HCEC 1CT (cell line): ENCODE measurements around the gene PTGS1.
"Not testable (repeated sequence)": the region's sequence is repeated elsewhere in the genome, so short reads cannot be mapped to it uniquely, and the experiment has no call there.

Experiments
- DNase-seq: peaks from one replicate; pipeline ENCODE4 v3.0.0-alpha.2; 2017

Gene PTGS1

DNA sequence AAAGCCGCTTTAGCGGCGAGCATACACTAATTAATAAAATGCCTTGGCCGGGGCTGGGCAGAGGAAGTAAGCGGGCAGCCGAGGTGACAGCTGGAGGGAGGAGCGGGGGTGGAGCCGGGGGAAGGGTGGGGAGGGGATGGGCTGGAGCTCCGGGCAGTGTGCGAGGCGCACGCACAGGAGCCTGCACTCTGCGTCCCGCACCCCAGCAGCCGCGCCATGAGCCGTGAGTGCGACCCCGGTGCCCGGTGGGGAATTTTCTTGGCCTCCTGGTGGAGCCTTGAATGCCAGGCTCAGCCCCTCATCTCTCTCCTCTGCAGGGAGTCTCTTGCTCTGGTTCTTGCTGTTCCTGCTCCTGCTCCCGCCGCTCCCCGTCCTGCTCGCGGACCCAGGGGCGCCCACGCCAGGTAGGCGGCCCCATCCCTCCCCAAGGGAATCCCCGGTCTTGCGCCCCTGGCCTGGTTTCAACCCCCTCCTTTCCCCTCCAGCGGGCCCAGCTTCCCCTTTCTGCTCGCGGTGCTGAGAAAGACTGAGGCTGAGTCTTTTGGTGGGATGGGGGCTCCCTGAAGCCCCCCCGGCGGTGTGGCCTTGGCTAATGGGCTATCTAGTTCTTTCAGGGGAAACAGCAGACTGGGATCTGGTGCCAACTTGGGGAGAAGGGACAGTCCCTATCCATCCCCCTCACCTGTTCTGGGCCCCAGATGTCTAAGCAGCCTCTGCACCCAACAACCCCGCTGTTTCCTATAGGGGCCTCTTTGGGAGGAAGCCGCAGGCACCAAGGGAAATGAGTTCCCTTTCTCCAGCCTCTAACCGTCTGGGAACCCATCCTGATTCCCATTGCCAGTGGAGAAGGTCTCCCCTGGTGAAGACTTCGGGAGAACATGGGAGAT, at the start of gene PTGS1:
PTGS1 (plus strand) TSS at position 156 of the 887 bp plus-strand sequence; CDS start at position 217, 61 bp downstream.
- DNase-seq, result peak; percentile 53

DNA sequence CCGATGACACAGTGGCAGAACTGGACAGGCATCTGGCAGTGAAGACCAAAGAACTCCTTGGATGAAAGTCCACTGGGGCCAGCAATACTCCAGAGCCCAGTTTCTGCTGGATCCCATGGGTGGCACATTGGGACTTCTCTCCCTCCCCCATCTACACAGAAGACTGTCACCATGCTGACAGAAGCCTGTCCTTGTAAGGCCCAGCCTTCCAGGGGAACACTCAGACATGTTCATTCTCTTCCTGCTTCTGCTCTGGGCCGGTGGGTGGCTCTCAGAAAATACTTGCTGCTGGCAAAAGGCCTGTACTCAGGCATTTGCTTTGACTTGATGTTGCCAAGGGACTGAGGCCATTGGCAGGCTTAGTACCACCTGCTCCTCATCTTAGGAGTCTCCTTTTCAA, 48.3 kb upstream of the PTGS1 start:
- no peak for DNase-seq

DNA sequence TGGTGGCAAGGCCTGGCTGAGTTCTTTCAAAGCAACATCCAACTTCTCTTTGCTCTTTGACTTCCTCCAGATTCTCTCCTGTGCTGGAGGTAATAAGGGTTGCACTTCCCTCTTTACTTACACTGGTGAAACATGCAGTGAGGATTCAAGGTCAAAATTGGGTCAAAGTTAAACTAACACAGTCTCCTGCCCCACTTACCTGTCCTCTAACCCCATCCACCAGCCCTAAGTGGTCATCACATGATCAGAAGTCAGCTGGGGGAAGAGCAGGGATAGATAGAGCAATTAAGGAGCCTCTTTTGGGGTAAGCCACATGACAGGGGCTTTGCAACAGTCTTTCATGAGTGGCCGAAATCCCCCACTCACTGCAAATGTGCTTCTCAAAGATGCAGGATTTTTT, 46.2 kb upstream of the PTGS1 start:
- not testable (repeated sequence) for DNase-seq

DNA sequence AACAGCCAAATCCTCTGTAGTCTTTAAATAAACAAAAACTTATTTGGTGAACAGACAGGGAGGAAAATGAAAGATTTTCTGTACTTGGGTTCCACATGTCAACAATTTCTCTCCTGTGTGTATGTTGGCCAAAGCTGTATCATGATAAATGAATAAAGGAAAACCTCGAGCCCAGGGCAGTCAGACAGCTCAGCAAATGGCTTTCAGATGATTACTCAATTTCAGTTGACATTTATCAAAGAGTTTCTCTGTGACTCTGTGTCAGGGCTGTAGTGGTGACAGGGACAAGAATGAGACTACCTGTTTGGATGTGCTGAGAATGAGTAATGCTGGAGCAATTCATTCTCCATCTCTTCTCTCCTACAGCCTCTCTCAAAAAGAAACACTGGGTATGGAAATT, 45.7 kb upstream of the PTGS1 start:
- peak; percentile 38 for DNase-seq

GRCh38 chr9:122327175-122327574, 43.6 kb upstream of the PTGS1 start:
- no peak for DNase-seq

DNA sequence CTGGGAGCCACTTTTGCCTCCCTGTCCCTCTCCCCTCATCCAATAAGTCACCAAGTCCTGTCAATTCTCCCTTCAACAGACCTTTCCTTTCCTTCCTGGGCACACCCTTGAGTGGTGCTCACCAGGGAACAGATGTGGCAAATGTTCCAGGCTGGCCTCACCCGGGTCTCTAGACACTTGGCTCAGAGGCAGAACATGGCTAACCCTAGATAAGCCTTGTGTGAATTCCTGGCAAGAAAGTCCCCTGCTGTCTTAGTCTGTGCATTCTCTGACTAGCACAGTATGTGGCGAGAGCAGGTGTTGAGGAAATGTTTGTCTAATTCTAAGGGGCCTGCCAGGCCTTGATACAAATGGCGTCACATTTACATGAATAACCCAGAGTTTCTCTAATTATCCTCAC, 41.2 kb upstream of the PTGS1 start:
- no peak for DNase-seq

GRCh38 chr9:122330466-122330865, 40.4 kb upstream of the PTGS1 start:
- DNase-seq, result not testable (repeated sequence)

DNA sequence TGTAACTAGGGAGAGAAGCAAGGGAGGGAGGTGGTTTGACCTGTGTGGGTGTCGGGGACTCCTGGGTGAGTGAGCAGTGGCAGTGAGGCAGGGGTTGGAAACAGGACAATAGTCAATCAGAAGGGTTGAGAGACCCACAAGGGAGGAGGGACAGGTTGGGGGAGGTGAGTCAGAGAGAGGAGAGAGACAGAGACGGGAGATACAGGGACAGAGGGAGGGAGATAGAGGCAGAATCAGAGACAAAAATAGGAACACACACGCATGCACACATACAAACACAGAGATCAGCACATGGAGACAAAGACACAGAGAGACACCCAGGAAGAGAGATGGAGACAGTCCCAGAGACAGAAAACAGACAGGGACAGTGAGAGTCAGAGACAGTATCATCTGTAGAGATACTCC, 39.3 kb upstream of the PTGS1 start:
- DNase-seq, result no peak

GRCh38 chr9:122332083-122332482, 38.7 kb upstream of the PTGS1 start:
- no peak for DNase-seq

DNA sequence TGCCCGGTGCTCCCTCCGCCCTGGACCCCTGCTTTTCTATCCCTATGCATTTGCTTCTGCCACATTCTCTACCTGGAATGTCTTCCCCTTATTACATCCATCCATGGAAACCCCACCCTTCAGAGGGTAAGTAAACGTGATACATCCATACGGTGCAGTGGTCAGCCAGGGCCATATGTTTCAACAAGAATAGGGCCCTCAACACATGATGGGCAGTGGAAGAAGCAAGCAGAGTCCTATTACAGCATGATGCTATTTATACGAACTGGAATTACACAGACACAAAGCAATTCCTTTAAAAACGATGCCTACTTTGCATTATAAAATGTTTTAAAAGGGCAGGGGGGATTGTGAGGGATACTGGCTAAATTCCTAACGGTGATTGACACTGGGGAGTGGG, 38.2 kb upstream of the PTGS1 start:
- no peak for DNase-seq

- DNase-seq, result no peak
These were observed 37.5 kb upstream of the PTGS1 start for GRCh38 chr9:122333169-122333808.

DNA sequence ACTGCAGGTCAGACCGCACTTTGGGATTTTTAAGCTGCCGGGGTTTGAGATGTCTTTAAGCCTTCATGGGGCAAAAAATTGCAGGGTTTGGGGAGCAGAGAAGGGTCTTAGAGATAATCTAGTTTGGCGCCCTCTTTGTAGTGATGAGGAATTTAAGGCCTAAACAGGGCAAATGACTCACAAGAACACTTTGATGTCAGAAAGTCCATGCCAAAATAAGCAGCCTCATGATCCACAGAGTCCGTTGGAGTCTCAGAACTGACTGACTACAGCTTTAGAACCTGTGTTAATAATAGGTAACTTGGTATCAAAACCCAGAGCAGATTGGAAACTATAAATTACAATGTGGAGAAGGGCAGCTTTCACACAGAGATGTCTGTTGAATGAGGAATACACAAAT, 35.9 kb upstream of the PTGS1 start:
- peak; percentile 30 for DNase-seq

- no peak for DNase-seq
These were observed 34.6 kb upstream of the PTGS1 start for GRCh38 chr9:122336189-122336588.

- no peak for DNase-seq
These were observed 33.8 kb upstream of the PTGS1 start for GRCh38 chr9:122336866-122337555.

DNA sequence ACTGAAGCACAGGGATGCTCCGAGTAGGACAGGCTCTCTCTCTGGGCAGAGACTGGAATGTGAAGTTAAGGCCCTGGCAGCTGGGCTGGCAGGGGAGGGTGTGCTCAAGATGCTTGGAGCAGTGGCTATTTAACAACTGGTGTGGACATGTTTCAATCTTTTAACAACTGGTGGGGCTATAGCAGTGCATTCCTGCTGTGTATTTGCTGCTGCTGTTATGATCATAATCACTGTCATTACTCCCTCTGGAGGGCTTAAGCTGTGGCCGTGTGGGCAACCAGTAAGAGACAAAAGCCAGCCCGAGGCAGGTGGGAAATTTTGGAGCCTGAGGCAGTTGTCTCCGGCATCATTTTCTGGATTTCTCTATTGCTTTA, 33.3 kb upstream of the PTGS1 start:
- no peak for DNase-seq

DNA sequence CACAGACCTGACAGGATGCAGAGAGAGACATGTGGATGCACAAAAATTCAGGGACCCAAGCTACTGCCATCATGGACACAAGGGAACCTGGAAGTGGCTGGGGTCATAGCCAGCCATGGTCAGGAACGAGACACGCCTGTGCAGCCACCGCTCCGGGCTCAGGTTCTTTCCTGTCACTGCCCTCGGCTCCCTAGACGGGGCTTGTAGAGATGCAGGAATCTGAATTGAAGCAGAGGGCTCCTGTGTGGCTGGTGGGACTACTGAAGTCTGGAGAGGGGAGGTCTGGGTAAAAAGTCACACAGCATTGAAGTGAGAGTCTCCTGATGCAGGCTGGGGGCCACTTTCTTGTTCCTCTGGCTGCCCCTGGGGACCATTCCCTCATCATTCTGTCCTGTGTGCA, 32.3 kb upstream of the PTGS1 start:
- DNase-seq, result no peak

GRCh38 chr9:122338994-122339393, 31.8 kb upstream of the PTGS1 start:
- no peak for DNase-seq

DNA sequence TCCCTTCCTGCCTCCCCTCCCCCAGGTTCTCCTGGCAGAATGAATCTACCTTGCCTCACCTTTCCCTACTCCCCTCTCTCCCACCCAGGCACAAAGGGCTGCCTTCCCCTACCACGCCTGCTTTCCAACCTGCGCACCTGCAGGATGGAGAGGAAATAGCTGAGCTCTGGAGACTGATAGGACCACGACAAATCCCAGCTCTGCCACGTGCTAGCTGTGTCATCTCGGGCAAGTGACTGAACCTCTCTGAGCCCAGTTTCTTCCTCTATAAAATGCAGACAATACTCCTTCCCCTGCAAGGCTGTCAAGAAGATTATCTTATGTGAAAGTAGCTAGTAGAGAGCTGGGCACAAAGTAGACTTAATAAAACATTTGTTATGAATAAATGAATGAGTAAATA, 31.2 kb upstream of the PTGS1 start:
- no peak for DNase-seq

DNA sequence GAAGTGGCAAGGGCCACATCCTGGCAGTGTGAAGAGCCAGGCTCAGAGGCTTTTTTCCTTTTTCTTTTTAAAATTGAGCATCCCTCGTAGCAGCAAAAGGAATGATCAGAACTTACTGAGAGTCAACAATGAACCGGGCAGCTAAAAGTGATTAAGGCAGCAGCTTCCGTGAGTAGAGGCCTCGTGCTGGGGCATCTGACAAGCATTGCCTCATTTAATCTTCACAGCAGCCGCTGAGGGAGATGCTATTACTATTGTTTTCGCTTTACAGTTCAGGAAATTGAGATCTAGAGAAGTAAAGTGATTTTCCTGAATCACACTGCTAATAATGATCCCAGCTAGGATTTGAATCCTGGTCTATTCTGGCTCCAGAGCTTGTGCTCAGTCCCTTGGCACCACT, 30.7 kb upstream of the PTGS1 start:
- DNase-seq, result no peak

DNA sequence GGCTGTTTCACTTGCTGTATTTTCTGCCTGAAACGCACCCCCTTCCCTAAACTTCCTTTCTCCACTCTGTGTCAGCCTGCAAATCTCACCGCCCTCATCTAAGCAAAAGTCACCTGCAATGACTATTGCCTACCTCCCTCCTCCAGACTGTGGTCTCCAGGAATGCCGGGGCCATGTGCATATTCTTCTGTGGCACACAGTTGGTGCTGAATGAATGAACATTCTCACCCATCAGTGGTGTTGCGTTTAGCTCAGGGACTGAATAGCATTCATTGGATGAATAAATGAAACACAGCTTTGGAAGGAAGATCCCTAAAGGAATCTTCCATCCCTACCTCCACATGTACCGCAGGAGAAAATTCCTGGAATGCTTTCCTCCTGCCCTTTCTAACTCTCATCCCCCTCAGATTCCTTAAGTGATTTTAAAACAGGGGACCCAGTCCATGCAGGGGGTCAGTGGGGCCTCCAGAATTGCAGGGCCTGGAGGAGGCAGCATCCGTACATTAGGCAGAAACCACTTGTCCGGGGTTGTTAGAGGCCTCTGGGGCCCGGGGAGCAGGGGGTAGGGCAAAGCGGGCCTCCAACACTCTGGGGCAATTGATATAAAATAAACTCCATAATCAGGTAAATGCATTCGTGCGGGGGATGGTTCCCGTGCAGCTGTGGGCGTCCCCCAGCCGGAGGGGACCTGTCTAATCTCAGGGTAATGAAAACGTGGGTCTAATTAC, 28.3 kb upstream of the PTGS1 start:
- DNase-seq, result no peak

- DNase-seq, result peak; percentile 38
These were observed 24.1 kb upstream of the PTGS1 start for GRCh38 chr9:122346478-122347347.
